GM13976 (cell line): ENCODE results near the gene PLEKHM3.

Experiments used
- DNase-seq: peaks from one replicate; pipeline ENCODE4 v3.0.0; 2012; ENCODE audit warnings: low spot score
- CTCF ChIP-seq: IDR thresholded peaks from 2 replicates; pipeline ENCODE4 v1.5.1; 2012; ENCODE audit warnings: borderline replicate concordance, mild to moderate bottlenecking; ENCODE audit not compliant: insufficient read depth; ENCODE audit errors: extremely low read depth, missing control alignments, control extremely low read depth
- in situ Hi-C: fragments of 300-500 bp; cut with MboI; formaldehyde crosslinking; loops from one replicate; pipeline ENCODE4 v1.12.0; 2022; ENCODE audit warnings: low sequenced_read_pairs, mixed read lengths, inconsistent platforms; ENCODE audit not compliant: unreplicated experiment

PLEKHM3 gene

DNA sequence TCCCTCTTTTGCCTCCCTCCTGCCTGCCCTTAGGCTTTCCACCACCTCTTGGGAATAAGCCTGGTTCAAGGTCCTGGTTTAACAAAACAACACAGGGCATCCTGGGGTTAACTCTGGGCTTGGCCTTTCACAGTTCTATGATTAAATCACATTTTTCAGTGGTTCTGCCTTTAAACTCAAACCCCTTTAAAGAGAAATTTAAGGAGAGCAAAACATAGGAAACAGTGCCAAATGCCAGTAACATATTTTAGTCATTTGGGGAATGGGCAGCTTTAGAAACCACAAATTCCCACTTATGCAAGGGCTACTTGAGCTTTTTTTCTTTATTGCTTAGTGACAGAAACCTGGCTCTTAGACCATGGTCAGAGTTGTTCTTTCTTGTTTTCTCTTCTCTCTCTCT is 143.4 kb downstream of the PLEKHM3 start:
- TF ChIP-seq CTCF, result no peak
- no peak for DNase-seq
- in situ Hi-C loops, result no loop called here

- in situ Hi-C loops, result no loop called here
- DNase-seq, result no peak
- no peak for TF ChIP-seq CTCF
Measured at GRCh38 chr2:207879536-207879935, 145.8 kb downstream of the PLEKHM3 start.

DNA sequence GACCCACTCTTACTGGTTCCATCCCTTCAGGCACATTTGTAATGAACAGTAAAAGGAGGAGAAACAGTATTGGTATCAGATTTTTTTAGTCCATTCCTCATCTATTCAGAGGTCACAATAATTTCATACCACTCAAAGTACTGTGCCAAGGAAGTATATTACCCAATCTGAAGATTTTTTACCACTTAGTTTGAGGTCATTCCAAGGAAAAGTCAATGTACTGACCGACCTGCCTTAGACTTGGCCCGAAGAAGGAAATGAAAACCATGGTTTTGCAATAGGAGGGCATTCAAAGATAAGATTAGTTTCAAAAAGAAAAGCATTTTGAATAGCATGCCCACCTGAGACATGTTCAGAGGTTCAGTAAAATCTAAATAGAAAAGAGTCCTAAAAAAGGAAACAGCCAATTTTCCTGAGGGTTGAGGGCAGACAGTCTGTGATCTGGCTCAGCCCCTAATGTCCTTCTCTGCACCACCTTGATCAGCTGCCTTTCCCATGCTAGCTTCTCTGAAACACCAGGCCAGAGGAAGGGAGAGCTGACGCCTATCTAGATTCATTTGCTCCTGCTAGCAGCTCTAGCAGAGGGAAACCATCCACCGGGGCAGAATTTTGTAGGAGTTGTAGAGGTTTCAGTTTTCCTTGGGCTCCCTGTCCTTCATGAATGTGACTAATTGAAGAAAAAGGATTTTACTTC is 148.3 kb downstream of the PLEKHM3 start:
- no peak for TF ChIP-seq CTCF
- DNase-seq, result no peak
- in situ Hi-C loops, result no loop called here

DNA sequence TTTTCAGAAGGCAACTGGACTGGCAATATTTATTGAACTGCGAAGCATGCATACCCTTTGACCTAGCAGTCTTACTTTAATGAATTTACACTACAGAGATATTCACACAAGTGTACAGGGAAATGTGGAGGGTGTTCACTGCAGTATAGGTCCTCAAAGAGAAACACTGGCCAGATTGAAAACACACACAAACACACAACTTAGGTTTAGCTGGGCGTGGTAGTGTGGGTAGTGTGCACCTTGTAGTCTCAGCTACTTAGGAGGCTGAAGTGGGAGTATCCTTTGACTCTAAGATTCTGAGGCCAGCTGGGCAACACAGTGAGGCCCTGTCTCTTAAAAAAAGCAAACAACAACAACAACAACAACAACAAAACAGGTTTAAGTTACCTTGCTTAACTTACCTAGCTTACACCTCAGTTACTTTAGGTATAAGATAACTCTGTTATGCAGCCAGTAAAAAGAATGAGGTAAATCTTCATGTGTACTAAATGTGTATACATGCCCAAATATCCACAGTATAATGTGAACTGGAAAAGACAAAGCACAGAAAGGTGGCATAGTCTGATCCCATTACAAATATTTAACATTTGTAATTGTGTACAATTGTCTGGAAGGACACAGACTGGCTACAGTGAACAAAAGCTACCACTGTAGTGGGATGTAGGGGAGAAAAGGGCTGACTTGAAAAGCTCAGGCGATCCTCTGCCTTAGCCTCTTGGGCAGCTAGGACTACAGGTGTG is 149.7 kb downstream of the PLEKHM3 start:
- no peak for DNase-seq
- in situ Hi-C loops, result no loop called here
- TF ChIP-seq CTCF, result no peak

- no peak for TF ChIP-seq CTCF
- in situ Hi-C loops, result no loop called here
- peak; percentile 49 for DNase-seq
Measured at GRCh38 chr2:207873794-207874193, 151.5 kb downstream of the PLEKHM3 start.

DNA sequence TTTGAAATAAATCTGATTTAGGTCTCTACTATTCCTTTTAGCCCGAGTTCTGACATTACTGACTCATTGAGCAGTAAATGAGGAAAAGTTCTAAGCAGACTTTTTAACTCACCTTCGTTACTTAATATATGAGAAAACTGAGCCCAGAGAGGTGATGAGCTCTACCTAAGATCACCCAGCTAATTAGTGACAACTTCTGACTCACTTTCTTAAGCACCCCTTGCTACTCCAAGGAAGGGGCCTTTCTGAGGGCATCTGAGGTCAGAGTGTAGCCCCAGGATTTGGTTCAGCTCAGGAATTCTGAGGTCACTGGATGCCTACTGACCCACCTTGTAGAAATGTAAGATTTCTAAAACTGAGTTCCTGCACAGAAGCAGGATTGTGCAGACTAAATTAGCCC is 153.4 kb downstream of the PLEKHM3 start:
- TF ChIP-seq CTCF, result no peak
- in situ Hi-C loops, result no loop called here
- DNase-seq, result no peak

- TF ChIP-seq CTCF, result no peak
- in situ Hi-C loops, result no loop called here
- DNase-seq, result no peak
Measured at GRCh38 chr2:207871506-207871905, 153.8 kb downstream of the PLEKHM3 start.
